ENCODE data around the gene ZBTB38.
A peak's percentile ranks its signal among the peaks of the same experiment; 100 is the strongest.

The ZBTB38 gene

GRCh38 chr3:141401573-141402475 is 33.5 kb downstream of the ZBTB38 start:
- H3K36me3 ChIP-seq (ENCODE audit: insufficient read depth, low read length) = peaks cover 28% of the 10 kb centered on the region
- no peaks in the 10 kb centered on the region for H3K27me3 ChIP-seq (ENCODE audit: control insufficient read depth in 1 of 2, insufficient read depth in 2 of 2, low read length in 2 of 2)
- peak overlapping the region; percentile 94 for H3K9ac ChIP-seq (ENCODE audit: low read length)
- H3K4me3 ChIP-seq (ENCODE audit: low read depth in 1 of 2, low read length in 2 of 2) = peak overlapping the region; percentile 63 to 77
- H3K9me3 ChIP-seq (ENCODE audit: low read length) = no peaks in the 10 kb centered on the region
- peaks cover 66% of the 10 kb centered on the region for H3K4me1 ChIP-seq (ENCODE audit: insufficient read depth, low read length)
- peak overlapping the region; percentile 99 for H3K27ac ChIP-seq (ENCODE audit: low read depth, low read length)

- Histone ChIP-seq H3K9me3 (ENCODE audit: low read length) (no peaks in the 10 kb centered on the region), H3K4me1 (ENCODE audit: insufficient read depth, low read length) (peaks cover 72% of the 10 kb centered on the region)
These were observed 34.3 kb downstream of the ZBTB38 start for GRCh38 chr3:141402476-141403171.

GRCh38 chr3:141403576-141403975 is 35.3 kb downstream of the ZBTB38 start:
- Histone ChIP-seq H3K27ac (ENCODE audit: low read depth, low read length) (peak overlapping the region; percentile 90), H3K9me3 (ENCODE audit: low read length) (no peaks in the 10 kb centered on the region), H3K4me3 (ENCODE audit: low read depth in 1 of 2, low read length in 2 of 2) (peak overlapping the region; percentile 63 to 77), H3K36me3 (ENCODE audit: insufficient read depth, low read length) (peaks cover 28% of the 10 kb centered on the region), H3K4me1 (ENCODE audit: insufficient read depth, low read length) (peaks cover 72% of the 10 kb centered on the region), H3K27me3 (ENCODE audit: control insufficient read depth in 1 of 2, insufficient read depth in 2 of 2, low read length in 2 of 2) (no peaks in the 10 kb centered on the region), H3K9ac (ENCODE audit: low read length) (peak overlapping the region; percentile 55)

More at GRCh38 chr3:141402476-141403171, 34.3 kb downstream of the ZBTB38 start:
- Histone ChIP-seq H3K4me3 (ENCODE audit: low read depth in 1 of 2, low read length in 2 of 2) (peak overlapping the region; percentile 63 to 77), H3K9ac (ENCODE audit: low read length) (peak overlapping the region; percentile 55), H3K36me3 (ENCODE audit: insufficient read depth, low read length) (peaks cover 28% of the 10 kb centered on the region), H3K27me3 (ENCODE audit: control insufficient read depth in 1 of 2, insufficient read depth in 2 of 2, low read length in 2 of 2) (no peaks in the 10 kb centered on the region), H3K27ac (ENCODE audit: low read depth, low read length) (peak overlapping the region; percentile 99)

- peaks cover 69% of the 10 kb centered on the region for H3K4me1 ChIP-seq (ENCODE audit: insufficient read depth, low read length)
- no peak overlapping the region for H3K9ac ChIP-seq (ENCODE audit: low read length)
- peak overlapping the region; percentile 78 for H3K27ac ChIP-seq (ENCODE audit: low read depth, low read length)
- peaks cover 28% of the 10 kb centered on the region for H3K36me3 ChIP-seq (ENCODE audit: insufficient read depth, low read length)
- H3K27me3 ChIP-seq (ENCODE audit: control insufficient read depth in 1 of 2, insufficient read depth in 2 of 2, low read length in 2 of 2) = no peaks in the 10 kb centered on the region
- no peak overlapping the region for H3K4me3 ChIP-seq (ENCODE audit: low read depth in 1 of 2, low read length in 2 of 2)
- no peaks in the 10 kb centered on the region for H3K9me3 ChIP-seq (ENCODE audit: low read length)
These were observed 36.7 kb downstream of the ZBTB38 start for GRCh38 chr3:141405025-141405424.

- no peaks in the 10 kb centered on the region for H3K9me3 ChIP-seq (ENCODE audit: low read length)
- peaks cover 69% of the 10 kb centered on the region for H3K4me1 ChIP-seq (ENCODE audit: insufficient read depth, low read length)
- no peaks in the 10 kb centered on the region for H3K27me3 ChIP-seq (ENCODE audit: control insufficient read depth in 1 of 2, insufficient read depth in 2 of 2, low read length in 2 of 2)
- no peak overlapping the region for H3K9ac ChIP-seq (ENCODE audit: low read length)
- no peak overlapping the region for H3K4me3 ChIP-seq (ENCODE audit: low read depth in 1 of 2, low read length in 2 of 2)
- H3K27ac ChIP-seq (ENCODE audit: low read depth, low read length) = peak overlapping the region; percentile 78
- peaks cover 28% of the 10 kb centered on the region for H3K36me3 ChIP-seq (ENCODE audit: insufficient read depth, low read length)
These were observed 37.3 kb downstream of the ZBTB38 start for GRCh38 chr3:141405591-141405990.

- Histone ChIP-seq H3K36me3 (ENCODE audit: insufficient read depth, low read length) (peaks cover 28% of the 10 kb centered on the region), H3K4me1 (ENCODE audit: insufficient read depth, low read length) (peaks cover 69% of the 10 kb centered on the region), H3K4me3 (ENCODE audit: low read depth in 1 of 2, low read length in 2 of 2) (peak overlapping the region in 1 of 2 donors; percentile 9), H3K9me3 (ENCODE audit: low read length) (no peaks in the 10 kb centered on the region), H3K9ac (ENCODE audit: low read length) (no peak overlapping the region), H3K27ac (ENCODE audit: low read depth, low read length) (peak overlapping the region; percentile 78), H3K27me3 (ENCODE audit: control insufficient read depth in 1 of 2, insufficient read depth in 2 of 2, low read length in 2 of 2) (no peaks in the 10 kb centered on the region)
These were observed 38.0 kb downstream of the ZBTB38 start for GRCh38 chr3:141406265-141406664.

GRCh38 chr3:141407047-141407446 is 38.7 kb downstream of the ZBTB38 start:
- Histone ChIP-seq H3K27ac (ENCODE audit: low read depth, low read length) (peak overlapping the region; percentile 78), H3K9me3 (ENCODE audit: low read length) (no peaks in the 10 kb centered on the region), H3K36me3 (ENCODE audit: insufficient read depth, low read length) (peaks cover 28% of the 10 kb centered on the region), H3K4me1 (ENCODE audit: insufficient read depth, low read length) (peaks cover 70% of the 10 kb centered on the region), H3K27me3 (ENCODE audit: control insufficient read depth in 1 of 2, insufficient read depth in 2 of 2, low read length in 2 of 2) (no peaks in the 10 kb centered on the region), H3K4me3 (ENCODE audit: low read depth in 1 of 2, low read length in 2 of 2) (no peak overlapping the region), H3K9ac (ENCODE audit: low read length) (no peak overlapping the region)

GRCh38 chr3:141407825-141408224 is 39.5 kb downstream of the ZBTB38 start:
- no peaks in the 10 kb centered on the region for H3K9me3 ChIP-seq (ENCODE audit: low read length)
- H3K9ac ChIP-seq (ENCODE audit: low read length) = no peak overlapping the region
- peak overlapping the region; percentile 28 for H3K27ac ChIP-seq (ENCODE audit: low read depth, low read length)
- H3K36me3 ChIP-seq (ENCODE audit: insufficient read depth, low read length) = peaks cover 28% of the 10 kb centered on the region
- H3K4me1 ChIP-seq (ENCODE audit: insufficient read depth, low read length) = peaks cover 74% of the 10 kb centered on the region
- H3K4me3 ChIP-seq (ENCODE audit: low read depth in 1 of 2, low read length in 2 of 2) = no peak overlapping the region
- no peaks in the 10 kb centered on the region for H3K27me3 ChIP-seq (ENCODE audit: control insufficient read depth in 1 of 2, insufficient read depth in 2 of 2, low read length in 2 of 2)

GRCh38 chr3:141408596-141408995 is 40.3 kb downstream of the ZBTB38 start:
- H3K27me3 ChIP-seq (ENCODE audit: control insufficient read depth in 1 of 2, insufficient read depth in 2 of 2, low read length in 2 of 2) = no peaks in the 10 kb centered on the region
- peaks cover 28% of the 10 kb centered on the region for H3K36me3 ChIP-seq (ENCODE audit: insufficient read depth, low read length)
- no peak overlapping the region for H3K9ac ChIP-seq (ENCODE audit: low read length)
- H3K27ac ChIP-seq (ENCODE audit: low read depth, low read length) = no peak overlapping the region
- no peak overlapping the region for H3K4me3 ChIP-seq (ENCODE audit: low read depth in 1 of 2, low read length in 2 of 2)
- no peaks in the 10 kb centered on the region for H3K9me3 ChIP-seq (ENCODE audit: low read length)
- peaks cover 78% of the 10 kb centered on the region for H3K4me1 ChIP-seq (ENCODE audit: insufficient read depth, low read length)

GRCh38 chr3:141409940-141410241 is 41.6 kb downstream of the ZBTB38 start:
- H3K27me3 ChIP-seq (ENCODE audit: control insufficient read depth in 1 of 2, insufficient read depth in 2 of 2, low read length in 2 of 2) = no peaks in the 10 kb centered on the region
- H3K9me3 ChIP-seq (ENCODE audit: low read length) = no peaks in the 10 kb centered on the region
- peak overlapping the region; percentile 83 for H3K27ac ChIP-seq (ENCODE audit: low read depth, low read length)
- H3K9ac ChIP-seq (ENCODE audit: low read length) = peak overlapping the region; percentile 0
- peaks cover 27% of the 10 kb centered on the region for H3K36me3 ChIP-seq (ENCODE audit: insufficient read depth, low read length)
- H3K4me3 ChIP-seq (ENCODE audit: low read depth in 1 of 2, low read length in 2 of 2) = peak overlapping the region in 1 of 2 donors; percentile 7
- H3K4me1 ChIP-seq (ENCODE audit: insufficient read depth, low read length) = peaks cover 79% of the 10 kb centered on the region

- Histone ChIP-seq H3K4me1 (ENCODE audit: insufficient read depth, low read length) (peaks cover 79% of the 10 kb centered on the region), H3K9me3 (ENCODE audit: low read length) (no peaks in the 10 kb centered on the region), H3K4me3 (ENCODE audit: low read depth in 1 of 2, low read length in 2 of 2) (peak overlapping the region in 1 of 2 donors; percentile 7), H3K27ac (ENCODE audit: low read depth, low read length) (peak overlapping the region; percentile 83), H3K9ac (ENCODE audit: low read length) (peak overlapping the region; percentile 9), H3K36me3 (ENCODE audit: insufficient read depth, low read length) (peaks cover 28% of the 10 kb centered on the region), H3K27me3 (ENCODE audit: control insufficient read depth in 1 of 2, insufficient read depth in 2 of 2, low read length in 2 of 2) (no peaks in the 10 kb centered on the region)
These were observed 42.1 kb downstream of the ZBTB38 start for GRCh38 chr3:141410408-141410807.

All from muscle layer of colon (tissue), 2 donors.